Ishikawa (cell line): Measurements from ENCODE around the gene MYH7.

Experiments used
- CEBPB ChIP-seq: IDR thresholded peaks from 2 replicates; pipeline ENCODE4 v1.6.1; 2012
- CREB1 ChIP-seq: IDR thresholded peaks from 2 replicates; pipeline ENCODE4 v1.6.1; 2012; ENCODE audit warnings: low read depth
- EGR1 ChIP-seq: IDR thresholded peaks from 2 replicates; pipeline ENCODE4 v1.6.1; 2012
- EP300 ChIP-seq: IDR thresholded peaks from 2 replicates; pipeline ENCODE4 v1.6.1; 2012; ENCODE audit warnings: borderline replicate concordance
- FOXM1 ChIP-seq: IDR thresholded peaks from 2 replicates; pipeline ENCODE4 v1.6.1; 2012; ENCODE audit warnings: low read depth, borderline replicate concordance
- NFIC ChIP-seq: IDR thresholded peaks from 2 replicates; pipeline ENCODE4 v1.6.1; 2012
- RAD21 ChIP-seq: IDR thresholded peaks from 2 replicates; pipeline ENCODE4 v1.6.1; 2012; ENCODE audit warnings: low read depth
- REST ChIP-seq: IDR thresholded peaks from 2 replicates; pipeline ENCODE4 v1.6.1; 2012; ENCODE audit warnings: low read depth, mild to moderate bottlenecking
- TAF1 ChIP-seq: IDR thresholded peaks from 2 replicates; pipeline ENCODE4 v1.6.1; 2012; ENCODE audit warnings: low read depth, mild to moderate bottlenecking
- TCF12 ChIP-seq: IDR thresholded peaks from 2 replicates; pipeline ENCODE4 v1.6.1; 2012; ENCODE audit warnings: low read depth
- TEAD4 ChIP-seq: IDR thresholded peaks from 2 replicates; pipeline ENCODE4 v1.6.1; 2012
- YY1 ChIP-seq: IDR thresholded peaks from 2 replicates; pipeline ENCODE4 v1.6.1; 2012; ENCODE audit warnings: low read depth
- ZBTB7A ChIP-seq: IDR thresholded peaks from 2 replicates; pipeline ENCODE4 v1.6.1; 2012; ENCODE audit warnings: low read depth
- TF ChIP-seq, protein P1 (sequence below): IDR thresholded peaks from 2 replicates; pipeline ENCODE4 v1.6.1; 2012
- TF ChIP-seq, protein P2 (sequence below): IDR thresholded peaks from 2 replicates; pipeline ENCODE4 v1.6.1; 2012

MYH7 gene

DNA sequence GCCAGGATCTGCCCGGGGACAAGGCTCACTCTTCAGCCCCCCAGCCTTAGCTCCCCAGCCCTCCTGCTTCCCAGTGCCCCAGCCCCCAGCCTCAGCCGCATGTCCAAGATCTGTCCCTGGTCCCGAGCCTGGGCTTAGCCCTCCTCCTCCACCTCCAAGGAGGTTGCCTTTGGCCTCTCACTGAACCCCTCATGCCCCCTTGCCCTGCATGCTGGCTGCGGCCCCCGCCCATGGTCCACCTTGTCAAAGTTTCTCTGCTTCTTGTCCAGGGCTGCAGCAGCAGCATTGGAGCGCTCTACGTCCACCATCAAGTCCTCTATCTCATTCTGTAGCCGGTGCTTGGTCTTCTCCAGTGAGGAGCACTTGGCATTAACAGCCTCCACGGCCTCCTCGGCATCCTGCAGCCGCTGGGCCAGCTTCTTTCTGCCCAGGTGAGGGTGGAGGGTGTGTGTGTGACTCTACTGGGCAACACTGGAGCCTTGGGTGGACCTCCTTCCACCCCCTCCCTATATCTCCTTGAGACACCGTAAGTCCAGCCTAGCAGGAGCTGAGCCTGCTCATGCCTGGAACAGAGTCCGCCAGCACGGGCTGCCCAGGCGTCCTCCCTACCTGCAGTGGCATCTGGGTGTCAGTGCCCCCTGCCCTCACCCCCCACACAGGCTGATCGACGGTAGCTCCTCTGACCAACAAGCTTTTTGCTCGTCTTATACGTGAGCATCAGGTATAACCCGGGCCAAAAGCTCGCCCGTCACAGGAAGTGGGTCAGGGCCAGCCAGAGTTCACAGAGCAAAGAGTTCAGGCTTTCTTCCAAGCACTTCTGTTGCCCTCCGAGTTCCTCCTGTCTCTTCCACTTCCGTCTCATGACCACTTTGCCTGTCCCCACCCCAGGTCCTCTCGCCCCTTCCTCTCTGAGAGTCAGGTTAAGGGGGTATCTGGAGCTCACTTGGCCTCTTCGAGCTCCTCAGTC is 47.3 kb downstream of the MYH7 start:
- no peak for TF ChIP-seq YY1
- TF ChIP-seq, protein P1, sequence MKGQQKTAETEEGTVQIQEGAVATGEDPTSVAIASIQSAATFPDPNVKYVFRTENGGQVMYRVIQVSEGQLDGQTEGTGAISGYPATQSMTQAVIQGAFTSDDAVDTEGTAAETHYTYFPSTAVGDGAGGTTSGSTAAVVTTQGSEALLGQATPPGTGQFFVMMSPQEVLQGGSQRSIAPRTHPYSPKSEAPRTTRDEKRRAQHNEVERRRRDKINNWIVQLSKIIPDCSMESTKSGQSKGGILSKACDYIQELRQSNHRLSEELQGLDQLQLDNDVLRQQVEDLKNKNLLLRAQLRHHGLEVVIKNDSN: no peak
- TF ChIP-seq TAF1: no peak
- no peak for TF ChIP-seq FOXM1
- TF ChIP-seq REST: no peak
- TF ChIP-seq, protein P2, sequence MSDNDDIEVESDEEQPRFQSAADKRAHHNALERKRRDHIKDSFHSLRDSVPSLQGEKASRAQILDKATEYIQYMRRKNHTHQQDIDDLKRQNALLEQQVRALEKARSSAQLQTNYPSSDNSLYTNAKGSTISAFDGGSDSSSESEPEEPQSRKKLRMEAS: no peak
- TF ChIP-seq TCF12: no peak
- TF ChIP-seq CREB1: no peak
- no peak for TF ChIP-seq TEAD4
- TF ChIP-seq NFIC: no peak
- no peak for TF ChIP-seq RAD21
- no peak for TF ChIP-seq CEBPB
- no peak for TF ChIP-seq EGR1
- no peak for TF ChIP-seq EP300
- TF ChIP-seq ZBTB7A: no peak

DNA sequence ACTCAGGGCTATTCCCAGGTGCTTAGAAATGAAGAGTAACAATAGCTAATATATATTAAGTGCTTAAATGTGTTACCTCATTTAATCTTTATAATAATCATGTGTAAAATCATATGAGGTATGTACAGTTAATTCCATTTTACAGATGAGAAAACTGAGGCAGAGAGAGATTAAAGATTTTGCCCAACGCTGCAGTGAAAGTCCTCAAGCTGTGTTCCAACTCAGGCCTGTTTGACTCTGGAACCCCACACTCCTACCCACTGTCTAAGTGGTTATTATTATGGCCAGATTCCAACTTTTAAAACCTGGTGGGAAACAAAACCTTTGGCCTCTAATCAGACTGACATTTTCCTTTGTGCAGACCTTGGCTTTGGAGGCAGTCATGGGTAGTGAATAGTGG is 48.5 kb downstream of the MYH7 start:
- TF ChIP-seq CEBPB: no peak
- TF ChIP-seq YY1: no peak
- TF ChIP-seq, protein P2: no peak
- TF ChIP-seq, protein P1: no peak
- TF ChIP-seq NFIC: no peak
- TF ChIP-seq CREB1: no peak
- no peak for TF ChIP-seq TAF1
- TF ChIP-seq FOXM1: no peak
- TF ChIP-seq EGR1: no peak
- TF ChIP-seq ZBTB7A: no peak
- TF ChIP-seq EP300: no peak
- TF ChIP-seq REST: no peak
- no peak for TF ChIP-seq RAD21
- TF ChIP-seq TCF12: no peak

- no peak for TF ChIP-seq NFIC
- TF ChIP-seq CEBPB: no peak
- TF ChIP-seq REST: no peak
- TF ChIP-seq YY1: no peak
- no peak for TF ChIP-seq FOXM1
- no peak for TF ChIP-seq EP300
- TF ChIP-seq EGR1: no peak
- TF ChIP-seq, protein P2: no peak
- TF ChIP-seq TAF1: no peak
- TF ChIP-seq, protein P1: no peak
- TF ChIP-seq TEAD4: no peak
- no peak for TF ChIP-seq ZBTB7A
- TF ChIP-seq CREB1: no peak
- no peak for TF ChIP-seq TCF12
- TF ChIP-seq RAD21: no peak
Measured at GRCh38 chr14:23385642-23386265, 49.7 kb downstream of the MYH7 start.
